GM06990 (cell line): Measurements from ENCODE around the gene CNGB1.

Experiments used
- DNase-seq: peaks from one replicate; pipeline ENCODE4 v3.0.0-alpha.2; 2011; ENCODE audit not compliant: insufficient read length; ENCODE audit errors: extremely low read depth
- H3K27me3 ChIP-seq: replicated peaks from 2 replicates; pipeline ENCODE4 v1.6.0; 2011; ENCODE audit warnings: low read length; ENCODE audit not compliant: control insufficient read depth, insufficient read depth
- H3K36me3 ChIP-seq: 2 replicates; pipeline ENCODE4 v1.5.1; 2011; ENCODE audit warnings: low read length; ENCODE audit not compliant: control insufficient read depth, insufficient read depth
- H3K4me3 ChIP-seq: replicated peaks from 2 replicates; pipeline ENCODE4 v1.5.1; 2011; ENCODE audit warnings: low read depth, mild to moderate bottlenecking, control low read depth, low read length
- CTCF ChIP-seq: IDR thresholded peaks from 2 replicates; pipeline ENCODE4 v1.5.1; 2011; ENCODE audit warnings: low read length, control low read depth, mild to moderate bottlenecking, inconsistent platforms; ENCODE audit not compliant: insufficient read depth, poor library complexity, severe bottlenecking

CNGB1 gene

DNA sequence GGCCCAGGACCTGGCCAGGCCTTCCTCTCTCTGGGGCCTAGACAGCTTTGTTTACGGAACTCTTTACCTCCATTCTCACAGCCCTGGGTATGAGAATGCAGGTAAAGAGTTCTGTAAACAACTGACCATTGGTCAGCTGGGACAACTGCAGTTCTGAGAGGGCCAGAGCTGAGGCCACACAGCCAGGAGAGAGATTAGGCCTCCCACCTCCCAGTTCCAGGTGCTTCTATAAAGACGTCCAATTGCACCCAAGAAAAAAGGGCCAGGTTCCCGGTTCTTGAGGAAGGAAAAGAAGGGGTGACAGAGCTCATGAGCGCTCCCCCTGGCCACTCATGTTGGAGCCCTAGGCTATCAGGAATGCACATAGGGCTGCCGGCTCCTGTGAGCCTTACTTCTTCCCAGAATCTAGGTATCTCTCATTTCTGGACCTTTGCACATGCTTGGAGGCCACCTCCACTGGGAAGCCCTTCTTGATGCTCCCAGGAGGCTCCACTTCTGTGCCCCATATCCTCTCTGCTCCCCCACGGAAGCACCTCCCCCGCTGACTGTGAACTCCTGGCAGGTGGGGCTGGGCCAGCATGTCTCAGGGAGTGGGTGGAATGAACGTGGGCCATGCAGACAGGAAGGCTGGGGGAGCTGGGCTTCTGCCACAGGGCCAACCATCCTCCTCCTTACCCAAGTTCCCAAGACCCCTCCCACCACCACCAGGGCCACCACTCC lies 13.1 kb downstream of the CNGB1 start:
- Histone ChIP-seq H3K36me3 (no peaks in the 10 kb centered on the region), H3K27me3 (no peaks in the 10 kb centered on the region), H3K4me3 (no peak overlapping the region)
- no peak for TF ChIP-seq CTCF
- DNase-seq, result no peak

- Histone ChIP-seq H3K27me3 (no peaks in the 10 kb centered on the region), H3K36me3 (no peaks in the 10 kb centered on the region), H3K4me3 (no peak overlapping the region)
- no peak for TF ChIP-seq CTCF
- no peak for DNase-seq
Observed at GRCh38 chr16:57956924-57957672, 13.8 kb downstream of the CNGB1 start.

DNA sequence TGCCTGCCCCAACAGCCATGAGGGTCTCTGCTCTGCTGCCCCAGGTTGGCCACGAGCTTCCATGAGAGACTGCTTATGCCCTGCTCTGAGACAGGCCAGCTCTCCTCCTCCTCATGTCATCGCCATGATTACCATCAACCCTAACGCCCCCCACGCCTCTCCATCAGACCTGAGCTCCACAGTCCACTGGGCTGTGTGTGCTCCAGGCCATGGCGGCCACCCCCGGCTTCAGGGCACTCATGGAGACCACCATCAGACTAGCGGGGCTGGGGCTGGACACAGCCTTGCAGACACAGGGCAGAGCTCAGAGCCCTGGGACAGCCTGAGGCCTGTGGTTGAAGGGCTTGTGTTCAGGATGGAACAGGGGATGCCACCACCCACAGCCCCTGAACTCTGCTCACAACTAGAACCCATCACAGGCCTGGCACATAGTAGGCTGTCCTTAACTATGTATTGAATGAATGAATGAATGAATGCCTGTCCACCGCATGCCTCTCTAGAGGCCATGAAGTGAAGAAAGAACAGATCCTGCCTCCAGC lies 14.6 kb downstream of the CNGB1 start:
- no peak for TF ChIP-seq CTCF
- Histone ChIP-seq H3K36me3 (no peaks in the 10 kb centered on the region), H3K4me3 (no peak overlapping the region), H3K27me3 (no peaks in the 10 kb centered on the region)
- DNase-seq, result no peak

- no peaks in the 10 kb centered on the region for H3K36me3 ChIP-seq
- no peaks in the 10 kb centered on the region for H3K27me3 ChIP-seq
- no peak for DNase-seq
- TF ChIP-seq CTCF, result no peak
- H3K4me3 ChIP-seq, result no peak overlapping the region
Observed at GRCh38 chr16:57955572-57956188, 15.2 kb downstream of the CNGB1 start.

DNA sequence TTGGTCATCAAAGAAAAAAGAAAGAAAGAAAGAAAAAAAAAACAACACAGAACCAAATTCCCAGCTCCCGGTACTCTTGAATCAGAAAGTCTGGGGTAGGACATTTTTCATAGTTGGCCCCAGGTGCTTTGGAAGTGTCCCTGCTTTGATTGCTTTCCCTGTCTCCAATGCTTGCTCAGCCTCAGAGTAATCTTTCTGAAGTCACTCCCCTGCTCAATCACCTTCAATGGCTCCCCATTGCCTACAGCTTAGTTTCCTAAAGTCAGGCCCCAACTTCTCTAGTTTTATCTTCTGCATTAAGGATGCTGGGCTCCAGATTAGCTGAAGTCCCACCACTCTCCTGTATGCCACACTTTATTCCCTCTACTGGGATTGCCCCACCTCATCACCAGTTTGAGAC lies 17.1 kb downstream of the CNGB1 start:
- DNase-seq, result no peak
- Histone ChIP-seq H3K27me3 (no peaks in the 10 kb centered on the region), H3K4me3 (no peak overlapping the region), H3K36me3 (no peaks in the 10 kb centered on the region)
- no peak for TF ChIP-seq CTCF
